Spinal cord (tissue), 10 donors: ENCODE data around the gene CTIF. TPM values are rescaled to one million over a fixed set of nuclear protein-coding genes. Genes with fewer than 3 reads are reported as not detected.

Experiments used
- DNase-seq, 6 donors: peaks; one replicate each; pipeline versions ENCODE4 v3.0.0 to v3.0.0-alpha.2; 2013 to 2015; ENCODE audit warnings: low spot score in 6 of 6, low read depth in 4 of 6
- H3K27ac ChIP-seq: one replicate; pipeline ENCODE4 v1.5.1; 2013; ENCODE audit warnings: low read depth, low read length, control low read depth
- H3K27me3 ChIP-seq: one replicate; pipeline ENCODE4 v1.6.1; 2013; ENCODE audit warnings: low read length; ENCODE audit not compliant: control insufficient read depth, insufficient read depth
- H3K36me3 ChIP-seq: one replicate; pipeline ENCODE4 v1.6.1; 2013; ENCODE audit warnings: low read length; ENCODE audit not compliant: control insufficient read depth, insufficient read depth
- H3K4me1 ChIP-seq: one replicate; pipeline ENCODE4 v1.6.1; 2013; ENCODE audit warnings: low read length; ENCODE audit not compliant: control insufficient read depth, insufficient read depth
- H3K4me3 ChIP-seq: one replicate; pipeline ENCODE4 v1.5.1; 2013; ENCODE audit warnings: low read depth, low read length, control low read depth
- H3K9me3 ChIP-seq: one replicate; pipeline ENCODE4 v1.6.1; 2013; ENCODE audit warnings: low read length; ENCODE audit not compliant: control insufficient read depth, insufficient read depth
- WGBS: methylation state at CpG from one replicate; pipeline ENCODE4 v1.1.5; 2013; ENCODE audit warnings: missing lambda C conversion rate; ENCODE audit not compliant: insufficient coverage; 5-methylcytosine and 5-hydroxymethylcytosine counted together
- polyA plus RNA-seq, 2 donors: library from polyadenylated mRNA; unstranded; fragments of 120-200 nt; gene quantifications; one replicate each; pipeline ENCODE4 v1.2.1, GENCODE V29; 2013; ENCODE audit not compliant: insufficient read length in 2 of 2
- total RNA-seq, 2 donors: library from RNA; depleted of rRNA in 1 of 2; stranded (reverse); fragments of 120-200 nt in 1 of 2; fragments of >200 nt in 1 of 2; gene quantifications; one replicate each; pipeline versions ENCODE4 v1.2.3 to v1.2.4, GENCODE V29; 2013 to 2014
- donor health status: healthy.

Gene CTIF
- total and polyA plus RNA-seq, 4 donors, result 32.5 to 106 (median 72.6) TPM

- Histone ChIP-seq H3K4me1 (peaks cover 45% of the 10 kb centered on the region), H3K27me3 (no peaks in the 10 kb centered on the region), H3K27ac (no peak overlapping the region), H3K4me3 (no peak overlapping the region), H3K36me3 (peaks cover 35% of the 10 kb centered on the region), H3K9me3 (no peaks in the 10 kb centered on the region)
- 98% methylated on average over 13 of the region's 16 CpGs for WGBS
- no peak for DNase-seq
Observed at GRCh38 chr18:48678237-48679115, 139.6 kb downstream of the CTIF start.

- Histone ChIP-seq H3K9me3 (no peaks in the 10 kb centered on the region), H3K36me3 (peaks cover 34% of the 10 kb centered on the region), H3K4me1 (peaks cover 46% of the 10 kb centered on the region), H3K27ac (no peak overlapping the region), H3K4me3 (no peak overlapping the region), H3K27me3 (no peaks in the 10 kb centered on the region)
- WGBS, result 86% methylated on average over 1 of the region's 3 CpGs
- DNase-seq, result peak in 1 of 6 donors; percentile 26
Observed at GRCh38 chr18:48679236-48679635, 140.4 kb downstream of the CTIF start.

- Histone ChIP-seq H3K9me3 (no peaks in the 10 kb centered on the region), H3K27ac (peak overlapping the region; percentile 35)
- DNase-seq, result peak in 2 of 6 donors; percentile 26 to 71
Observed at GRCh38 chr18:48680339-48681250, 141.8 kb downstream of the CTIF start.

GRCh38 chr18:48682768-48683167 lies 143.9 kb downstream of the CTIF start:
- Histone ChIP-seq H3K4me1 (peaks cover 41% of the 10 kb centered on the region), H3K27me3 (no peaks in the 10 kb centered on the region), H3K27ac (no peak overlapping the region), H3K36me3 (peaks cover 35% of the 10 kb centered on the region), H3K4me3 (no peak overlapping the region), H3K9me3 (no peaks in the 10 kb centered on the region)
- DNase-seq, result no peak
- 98% methylated on average over 5 of the region's 13 CpGs for WGBS

More at GRCh38 chr18:48680339-48681250, 141.8 kb downstream of the CTIF start:
- WGBS, result 32% methylated on average over 16 of the region's 23 CpGs
- H3K36me3 ChIP-seq, result peaks cover 34% of the 10 kb centered on the region
- H3K4me3 ChIP-seq, result no peak overlapping the region
- peaks cover 38% of the 10 kb centered on the region for H3K4me1 ChIP-seq
- H3K27me3 ChIP-seq, result no peaks in the 10 kb centered on the region

- peaks cover 44% of the 10 kb centered on the region for H3K4me1 ChIP-seq
- WGBS, result 79% methylated on average over 5 of the region's 6 CpGs
- H3K9me3 ChIP-seq, result no peaks in the 10 kb centered on the region
- no peak overlapping the region for H3K27ac ChIP-seq
- H3K36me3 ChIP-seq, result peaks cover 35% of the 10 kb centered on the region
- DNase-seq, result no peak
- no peak overlapping the region for H3K4me3 ChIP-seq
- no peaks in the 10 kb centered on the region for H3K27me3 ChIP-seq
Observed at GRCh38 chr18:48683197-48683596, 144.4 kb downstream of the CTIF start.

- peaks cover 38% of the 10 kb centered on the region for H3K36me3 ChIP-seq
- no peaks in the 10 kb centered on the region for H3K9me3 ChIP-seq
- 85% methylated on average over 4 of the region's 4 CpGs for WGBS
- no peak overlapping the region for H3K4me3 ChIP-seq
- H3K27ac ChIP-seq, result no peak overlapping the region
- H3K27me3 ChIP-seq, result no peaks in the 10 kb centered on the region
- peaks cover 48% of the 10 kb centered on the region for H3K4me1 ChIP-seq
- no peak for DNase-seq
Observed at GRCh38 chr18:48683661-48684060, 144.8 kb downstream of the CTIF start.

GRCh38 chr18:48687346-48688042 lies 148.7 kb downstream of the CTIF start:
- no peaks in the 10 kb centered on the region for H3K9me3 ChIP-seq
- H3K36me3 ChIP-seq, result peaks cover 32% of the 10 kb centered on the region
- no peak overlapping the region for H3K4me3 ChIP-seq
- no peak overlapping the region for H3K27ac ChIP-seq
- H3K27me3 ChIP-seq, result no peaks in the 10 kb centered on the region
- WGBS, result 34% methylated on average over 9 of the region's 10 CpGs
- H3K4me1 ChIP-seq, result peaks cover 32% of the 10 kb centered on the region
- peak in 1 of 6 donors; percentile 39 for DNase-seq

- Histone ChIP-seq H3K4me1 (peaks cover 28% of the 10 kb centered on the region), H3K9me3 (no peaks in the 10 kb centered on the region), H3K27ac (no peak overlapping the region), H3K36me3 (peaks cover 22% of the 10 kb centered on the region), H3K27me3 (no peaks in the 10 kb centered on the region), H3K4me3 (no peak overlapping the region)
- WGBS, result 86% methylated on average over 5 of the region's 9 CpGs
- no peak for DNase-seq
Observed at GRCh38 chr18:48688961-48689360, 150.1 kb downstream of the CTIF start.

- 90% methylated on average over 2 of the region's 4 CpGs for WGBS
- DNase-seq, result no peak
- peaks cover 22% of the 10 kb centered on the region for H3K36me3 ChIP-seq
- H3K9me3 ChIP-seq, result no peaks in the 10 kb centered on the region
- H3K27me3 ChIP-seq, result no peaks in the 10 kb centered on the region
- no peak overlapping the region for H3K27ac ChIP-seq
- H3K4me1 ChIP-seq, result peaks cover 33% of the 10 kb centered on the region
- H3K4me3 ChIP-seq, result no peak overlapping the region
Observed at GRCh38 chr18:48689548-48689947, 150.7 kb downstream of the CTIF start.
